Smooth muscle cell of trachea (primary cell): ENCODE results near the gene TMEM203. TPM values are rescaled to one million over a fixed set of nuclear protein-coding genes. Genes with fewer than 3 reads are reported as not detected.

Source experiments
- total RNA-seq: library from RNA; depleted of rRNA; stranded (reverse); fragments of >200 nt; gene quantifications from 2 replicates; pipeline ENCODE4 v1.2.1, GENCODE V29; 2014

The TMEM203 gene
- total RNA-seq, 1 donor from 2014 or later = 41.5 TPM

Other genes with a start within 250 kb of the TMEM203 start
- 2.8 and 36.7 TPM in 2 replicates for gene PTGDS, start 228.1 kb downstream of the TMEM203 start, total RNA-seq
- gene LCNL1, start 222.7 kb downstream of the TMEM203 start, total RNA-seq = 0.58 and 3.1 TPM in 2 replicates
- 16.1 and 16.2 TPM in 2 replicates for gene PAXX, start 213.2 kb downstream of the TMEM203 start, total RNA-seq
- 1.6 and 5.8 TPM in 2 replicates for gene CLIC3, start 209.1 kb downstream of the TMEM203 start, total RNA-seq
- 22.1 and 30.8 TPM in 2 replicates for gene ABCA2, start 177.4 kb downstream of the TMEM203 start, total RNA-seq
- gene FUT7, start 173.6 kb downstream of the TMEM203 start, total RNA-seq = not detected in 2 replicates
- 22.1 and 36.9 TPM in 2 replicates for gene NPDC1, start 159.5 kb downstream of the TMEM203 start, total RNA-seq
- gene ENTPD2, start 151.6 kb downstream of the TMEM203 start, total RNA-seq = not detected in 2 replicates
- 1.5 and 8.0 TPM in 2 replicates for gene SAPCD2, start 135.1 kb downstream of the TMEM203 start, total RNA-seq
- 31.3 and 34.7 TPM in 2 replicates for gene UAP1L1, start 128.1 kb downstream of the TMEM203 start, total RNA-seq
- 91.3 and 113 TPM in 2 replicates for gene MAN1B1, start 118.7 kb downstream of the TMEM203 start, total RNA-seq
- 89.9 and 123 TPM in 2 replicates for gene DPP7, start 90.9 kb downstream of the TMEM203 start, total RNA-seq
- gene GRIN1, start 66.5 kb downstream of the TMEM203 start, total RNA-seq = 0.15 and 0.33 TPM in 2 replicates
- gene LRRC26, start 35.6 kb downstream of the TMEM203 start, total RNA-seq = not detected in 2 replicates
- not detected in 2 replicates for gene TMEM210, start 33.6 kb downstream of the TMEM203 start, total RNA-seq
- gene ANAPC2, start 17.1 kb downstream of the TMEM203 start, total RNA-seq = 28.0 and 31.0 TPM in 2 replicates
- 55.1 and 92.1 TPM in 2 replicates for gene SSNA1, start 17.0 kb downstream of the TMEM203 start, total RNA-seq
- 7.7 and 11.6 TPM in 2 replicates for gene TPRN, start 4.9 kb downstream of the TMEM203 start, total RNA-seq
- 5.1 and 6.8 TPM in 2 replicates for gene NDOR1, start 52 bp upstream of the TMEM203 start, total RNA-seq
- 0.15 and 0.50 TPM in 2 replicates for gene RNF208, start 16.6 kb upstream of the TMEM203 start, total RNA-seq
- gene CYSRT1, start 19.5 kb upstream of the TMEM203 start, total RNA-seq = 0.44 and 1.7 TPM in 2 replicates
- 0.17 TPM in 1 of 2 replicates, not detected in the other for gene RNF224, start 21.9 kb upstream of the TMEM203 start, total RNA-seq
- under 0.01 TPM in 1 of 2 replicates, not detected in the other for gene SLC34A3, start 25.3 kb upstream of the TMEM203 start, total RNA-seq
- gene TUBB4B, start 35.6 kb upstream of the TMEM203 start, total RNA-seq = 205 and 421 TPM in 2 replicates
- gene STPG3, start 45.6 kb upstream of the TMEM203 start, total RNA-seq = 0.66 TPM in 1 of 2 replicates, not detected in the other
- 53.4 and 63.5 TPM in 2 replicates for gene NELFB, start 49.7 kb upstream of the TMEM203 start, total RNA-seq
- gene TOR4A, start 72.1 kb upstream of the TMEM203 start, total RNA-seq = 25.5 and 28.9 TPM in 2 replicates
- gene NRARP, start 96.6 kb upstream of the TMEM203 start, total RNA-seq = 0.29 and 0.33 TPM in 2 replicates
- gene EXD3, start 217.5 kb upstream of the TMEM203 start, total RNA-seq = 14.0 and 19.4 TPM in 2 replicates
- 0.73 and 1.7 TPM in 2 replicates for gene NOXA1, start 217.7 kb upstream of the TMEM203 start, total RNA-seq
- gene ENTPD8, start 235.7 kb upstream of the TMEM203 start, total RNA-seq = 0.15 TPM in 1 of 2 replicates, not detected in the other